COLO668 (cell line): ENCODE measurements around the gene ANKRD22.

Experiments used
- DNase-seq: peaks from one replicate; lab custom pipeline; 2025; ENCODE audit not compliant: unreplicated experiment; lab: John Stamatoyannopoulos, UW

ANKRD22 gene

GRCh38 chr10:88879534-88880281, 28.1 kb upstream of the ANKRD22 start, which contains the start of gene STAMBPL1:
TSS of gene STAMBPL1 (plus strand) at chr10:88880245. CDS start at chr10:88901709, 21,464 bp downstream.
- DNase-seq, result peak; percentile 75

DNA sequence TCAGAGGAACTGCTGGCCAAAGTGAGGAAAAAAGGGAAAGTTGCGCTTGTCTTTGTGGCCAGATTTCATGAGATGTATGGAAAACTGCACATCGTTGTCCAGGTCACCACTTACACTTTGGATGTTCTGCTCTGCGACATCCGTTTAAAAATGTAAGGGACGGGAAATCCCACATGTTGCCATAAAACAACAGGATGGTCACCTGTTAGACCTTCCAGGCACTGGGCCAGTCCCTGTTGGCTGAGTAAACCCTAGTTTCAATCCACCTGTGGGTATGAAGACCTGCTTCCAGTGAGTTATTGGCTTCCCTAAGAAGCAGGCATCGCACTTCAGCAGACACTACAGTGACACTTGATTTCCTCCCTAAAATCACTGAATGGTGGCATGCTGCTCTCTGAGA, 25.7 kb upstream of the ANKRD22 start:
- no peak for DNase-seq

DNA sequence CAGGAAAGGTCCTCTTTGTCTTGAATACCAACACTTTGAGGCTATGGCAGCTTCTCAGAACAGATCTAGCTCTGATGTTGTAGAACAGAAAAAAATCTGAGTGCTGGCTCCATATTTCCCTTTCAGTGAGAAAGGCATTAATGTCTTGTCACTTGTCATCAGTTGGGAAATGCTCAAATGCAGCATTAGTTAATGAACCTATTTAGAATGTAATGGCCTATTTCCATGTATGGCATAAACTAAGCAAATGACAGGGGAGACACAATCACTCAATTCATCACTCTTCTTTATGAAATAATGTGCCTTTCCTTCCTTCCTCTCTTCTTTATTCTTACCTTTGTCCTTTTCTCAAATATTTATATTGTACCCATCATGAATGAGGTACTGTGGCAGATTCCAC, 23.4 kb upstream of the ANKRD22 start:
- DNase-seq, result no peak

DNA sequence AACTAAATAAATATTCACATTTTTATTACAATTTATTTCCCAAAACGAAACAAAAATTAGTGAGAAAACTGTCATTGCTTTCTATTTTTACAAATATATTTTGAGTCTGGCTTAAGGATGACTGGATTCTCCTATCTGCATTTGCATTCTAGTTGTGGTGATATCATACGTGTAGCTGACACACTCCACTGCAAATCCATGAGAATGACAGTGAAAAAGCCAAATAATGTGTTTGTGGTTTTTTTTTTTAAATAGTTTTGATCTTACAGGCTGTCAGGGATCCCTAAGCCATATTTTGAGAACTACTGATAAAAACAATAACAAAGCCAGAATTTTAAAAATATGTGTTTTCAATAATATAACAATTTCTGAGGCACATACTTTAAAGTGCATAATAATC, 22.6 kb upstream of the ANKRD22 start:
- no peak for DNase-seq

DNA sequence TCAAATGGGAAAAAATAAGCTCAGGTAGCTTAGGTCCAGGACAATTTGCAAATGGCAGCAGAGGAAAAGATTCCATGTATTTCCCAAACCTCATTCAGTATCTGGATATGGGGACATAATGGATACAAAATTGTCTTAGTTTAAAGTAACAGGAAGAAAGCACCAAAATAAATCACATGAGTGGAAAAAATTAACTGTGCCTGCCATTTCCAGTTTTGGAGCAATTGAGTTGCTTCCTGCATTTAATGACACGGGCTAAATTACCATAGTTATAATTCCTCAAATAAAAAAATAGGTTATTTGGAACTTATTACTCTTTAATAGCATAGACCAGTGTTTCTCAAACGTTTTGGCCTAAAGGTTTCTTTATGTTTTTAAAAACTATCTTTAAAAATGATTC, 22.1 kb upstream of the ANKRD22 start:
- DNase-seq, result no peak

DNA sequence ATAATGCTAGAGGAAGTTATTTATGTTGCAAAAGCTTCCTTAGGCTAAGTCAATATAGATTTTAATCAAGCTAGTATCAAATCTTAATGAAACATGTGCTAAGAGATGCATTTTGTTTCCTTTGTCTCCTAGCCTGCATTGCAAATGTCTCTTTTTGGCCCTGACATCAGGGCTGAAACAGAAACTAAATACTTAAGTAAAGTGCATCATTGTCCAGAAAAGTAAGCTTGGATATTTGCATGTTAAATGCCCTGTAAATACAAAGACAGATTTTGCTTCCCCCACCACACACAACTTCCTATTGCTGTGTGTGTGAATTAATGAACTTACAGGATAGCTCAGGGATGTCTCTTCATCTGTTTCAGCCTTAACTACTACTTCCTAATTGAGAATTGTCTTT, 18.4 kb upstream of the ANKRD22 start:
- DNase-seq, result no peak

DNA sequence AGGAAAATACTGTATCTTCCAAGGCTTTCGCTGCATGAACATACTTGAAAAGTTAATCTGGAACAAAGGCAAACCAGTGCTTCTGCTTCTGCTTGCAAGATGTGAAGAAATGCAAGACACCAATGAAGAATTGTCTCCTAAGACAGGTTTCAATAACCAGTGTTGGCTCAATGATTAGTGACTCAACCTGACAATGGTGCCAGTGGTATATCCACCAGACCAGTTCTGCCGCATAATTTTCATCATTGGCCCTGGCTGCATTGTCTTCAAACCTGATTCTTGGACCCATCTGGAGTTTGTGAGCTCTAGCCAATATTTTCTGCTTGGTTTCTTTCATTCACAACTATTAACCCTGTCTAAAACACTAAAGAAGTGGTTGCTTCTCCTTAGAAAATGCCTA, 14.8 kb upstream of the ANKRD22 start:
- DNase-seq, result no peak

- DNase-seq, result no peak
Measured at GRCh38 chr10:88865281-88865876, 13.7 kb upstream of the ANKRD22 start.

DNA sequence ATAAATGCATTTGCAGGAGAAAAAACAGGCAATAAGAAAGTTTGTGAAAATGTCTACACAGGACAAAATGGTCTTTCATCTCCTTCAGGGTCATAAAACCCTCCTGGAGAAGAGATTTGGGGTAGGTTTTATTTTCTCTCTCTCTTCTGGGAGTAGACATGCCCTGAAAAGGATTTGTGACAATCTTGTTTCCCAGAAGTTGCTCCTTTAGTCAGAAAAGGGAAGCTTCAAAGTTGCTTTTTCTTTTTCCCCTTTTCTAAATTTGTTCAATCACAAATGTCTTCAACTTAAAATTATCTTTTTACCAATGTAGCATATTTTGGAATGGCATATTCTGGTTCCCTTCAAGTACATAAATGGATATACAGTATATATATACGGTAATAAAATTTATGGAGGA, 9.4 kb upstream of the ANKRD22 start:
- DNase-seq, result no peak

DNA sequence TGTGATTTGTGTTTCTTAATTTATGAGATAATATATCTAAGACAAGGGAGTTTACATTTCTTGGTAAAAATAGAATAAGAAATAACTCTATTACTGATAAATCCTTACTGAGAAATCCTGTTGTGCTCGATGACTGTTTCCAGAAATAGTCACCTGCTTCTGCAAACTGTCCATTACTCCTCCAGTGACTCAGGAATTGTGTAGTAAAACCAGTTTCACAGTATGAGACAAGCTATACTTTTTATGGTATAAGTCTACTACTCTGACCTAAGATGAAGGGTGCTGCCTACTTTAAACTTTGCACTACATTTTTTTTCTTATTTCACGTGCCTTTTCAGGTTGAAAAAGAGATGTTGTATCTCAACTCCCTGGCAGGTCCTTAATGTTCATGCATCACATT, 6.8 kb upstream of the ANKRD22 start:
- no peak for DNase-seq

GRCh38 chr10:88857831-88858230, 6.2 kb upstream of the ANKRD22 start:
- DNase-seq, result no peak

- DNase-seq, result no peak
Measured at GRCh38 chr10:88854684-88855083, 3.0 kb upstream of the ANKRD22 start.

DNA sequence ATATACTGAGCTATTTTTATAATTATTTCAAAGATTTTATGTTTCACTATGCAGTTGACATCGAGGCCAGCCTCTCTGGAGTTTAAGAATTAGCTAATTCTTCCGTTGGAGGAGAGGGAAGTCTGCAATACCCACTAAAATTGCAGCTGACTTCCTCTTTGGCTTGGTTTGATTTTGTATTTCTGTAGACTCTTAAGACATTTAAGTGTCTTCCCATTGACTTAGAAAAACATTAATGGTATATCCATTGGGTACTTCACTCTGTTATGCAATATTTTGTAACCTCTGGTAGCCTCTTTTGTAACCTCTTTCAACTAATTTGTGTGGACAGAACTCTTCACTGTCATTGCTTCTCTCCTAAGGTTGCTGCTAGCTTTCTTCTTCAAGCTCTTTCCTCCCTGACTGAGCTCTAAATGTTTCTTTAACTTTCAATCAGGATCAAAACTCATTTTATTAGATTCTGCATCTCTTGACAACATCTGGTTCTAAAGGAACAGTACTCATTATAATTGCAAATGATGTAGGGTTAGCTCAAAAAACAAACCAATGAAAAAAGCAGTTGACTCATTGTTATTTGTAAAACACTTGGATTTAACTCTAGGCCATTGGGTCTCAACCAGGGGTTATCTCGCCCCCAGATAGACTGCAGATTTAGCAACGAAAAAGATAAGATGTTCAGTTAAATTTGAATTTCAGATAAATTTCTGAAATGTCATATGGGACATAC, 1.7 kb upstream of the ANKRD22 start:
- DNase-seq, result no peak

DNA sequence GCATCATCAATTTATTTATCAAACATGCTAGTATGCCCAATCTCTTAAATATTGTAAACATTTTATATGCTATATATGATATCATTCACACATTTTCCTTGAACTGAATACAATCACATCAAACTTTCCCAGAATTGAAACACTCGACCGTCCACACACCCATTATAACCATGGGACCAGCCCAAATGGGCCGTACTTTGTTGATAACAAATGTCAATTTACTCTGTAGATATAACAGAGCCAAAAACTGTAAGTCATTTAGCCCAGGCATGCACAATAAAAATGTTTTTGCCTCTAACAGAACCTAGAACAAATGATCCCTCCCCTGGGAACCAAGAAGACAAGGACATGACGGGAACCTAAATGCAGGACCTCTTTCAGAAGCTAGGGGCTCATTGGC, 683 bp upstream of the ANKRD22 start:
- no peak for DNase-seq

DNA sequence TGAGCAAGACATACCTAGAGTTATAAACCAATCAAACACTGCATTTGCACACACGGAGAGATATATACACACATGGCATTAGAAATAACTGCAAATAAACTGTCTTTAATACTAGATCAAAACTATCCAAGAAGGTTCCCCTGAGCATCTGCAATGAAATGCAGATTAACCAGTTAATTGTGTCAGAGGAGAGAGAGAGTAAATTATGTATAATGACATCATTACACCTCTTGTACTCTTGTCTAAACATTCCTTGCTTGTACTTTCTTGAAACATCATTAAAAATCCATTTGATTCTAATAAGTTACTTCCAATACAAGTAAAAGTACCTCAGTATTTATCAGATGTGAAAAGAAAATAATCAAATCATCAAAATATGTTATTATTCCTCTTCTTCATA, 932 bp downstream of the ANKRD22 start:
- DNase-seq, result no peak

DNA sequence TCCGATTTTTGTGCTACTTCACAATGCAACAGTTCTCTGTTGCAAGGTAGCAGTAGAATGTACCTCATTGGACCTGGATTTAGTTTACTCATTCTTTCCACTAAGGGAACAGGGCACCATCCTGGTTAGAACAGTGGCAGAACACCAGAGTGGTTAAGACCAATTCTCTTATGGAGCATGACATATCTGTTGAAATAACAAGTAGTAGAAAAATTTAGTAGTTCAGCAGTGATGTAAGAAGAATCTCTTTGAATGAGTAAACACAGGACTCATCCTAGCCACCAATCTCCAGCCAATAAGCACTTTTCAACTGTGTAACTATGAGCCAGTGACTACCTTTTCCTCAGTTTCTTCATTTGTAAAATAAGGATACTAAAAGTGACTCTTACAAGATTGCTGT, 2.4 kb downstream of the ANKRD22 start:
- DNase-seq, result no peak

- no peak for DNase-seq
Measured at GRCh38 chr10:88848499-88848898, 3.1 kb downstream of the ANKRD22 start.

GRCh38 chr10:88843171-88843570, 8.5 kb downstream of the ANKRD22 start:
- DNase-seq, result no peak

DNA sequence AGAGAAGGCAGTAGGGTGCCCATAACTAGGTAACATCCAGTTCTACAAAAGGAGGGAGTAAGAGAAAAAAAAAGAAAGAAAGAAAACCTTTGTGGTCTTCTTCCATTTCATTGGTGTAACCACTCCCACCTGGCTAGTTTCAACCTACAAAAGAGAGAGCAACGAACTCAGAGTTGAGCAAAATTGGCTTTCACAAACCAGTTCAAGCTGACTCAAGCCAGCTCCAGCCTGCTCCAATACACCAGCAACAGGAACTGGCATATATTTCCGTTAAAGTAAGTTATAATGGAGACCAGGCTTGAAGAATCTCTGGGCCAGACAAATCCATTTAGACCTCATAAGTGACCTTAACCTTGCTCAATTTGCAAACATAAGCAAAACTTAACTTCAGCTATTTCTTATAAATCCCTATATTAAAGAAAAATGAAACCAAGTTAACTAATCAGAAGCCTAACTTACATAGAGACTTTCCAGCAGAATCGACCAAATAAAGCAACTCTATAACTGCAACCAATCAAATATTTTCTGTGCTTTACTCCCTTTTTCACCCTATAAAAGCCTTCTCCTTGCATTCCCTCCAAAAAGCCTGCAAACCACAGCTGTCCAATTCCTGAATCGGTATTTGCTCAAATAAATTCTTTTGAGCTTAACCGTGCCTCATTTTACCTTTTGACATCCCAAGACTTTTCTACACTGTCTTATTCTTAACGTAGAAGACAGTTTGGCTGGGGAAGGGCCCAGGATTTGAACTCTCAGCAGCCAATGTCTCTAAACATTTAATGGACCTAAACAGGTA, 10.1 kb downstream of the ANKRD22 start:
- no peak for DNase-seq

DNA sequence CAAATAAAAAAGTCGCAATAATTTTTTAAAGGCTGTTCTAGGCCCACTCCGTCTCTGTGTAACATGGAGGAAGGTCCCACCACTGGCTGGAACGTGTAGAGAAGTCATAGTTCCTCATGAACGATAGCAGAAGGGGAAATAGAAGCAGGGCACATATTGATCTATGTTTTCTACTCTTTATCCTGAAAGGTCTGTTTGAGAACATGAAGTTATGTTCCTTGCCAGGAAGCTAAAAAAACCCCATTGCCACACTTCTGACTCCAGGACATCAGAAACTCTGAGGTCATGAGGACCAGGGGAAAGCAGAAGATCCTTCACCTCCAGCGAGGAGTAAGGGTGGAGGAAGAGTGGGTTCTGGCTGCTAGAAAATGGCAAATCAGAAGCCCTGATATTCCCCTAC, 10.8 kb downstream of the ANKRD22 start:
- no peak for DNase-seq

DNA sequence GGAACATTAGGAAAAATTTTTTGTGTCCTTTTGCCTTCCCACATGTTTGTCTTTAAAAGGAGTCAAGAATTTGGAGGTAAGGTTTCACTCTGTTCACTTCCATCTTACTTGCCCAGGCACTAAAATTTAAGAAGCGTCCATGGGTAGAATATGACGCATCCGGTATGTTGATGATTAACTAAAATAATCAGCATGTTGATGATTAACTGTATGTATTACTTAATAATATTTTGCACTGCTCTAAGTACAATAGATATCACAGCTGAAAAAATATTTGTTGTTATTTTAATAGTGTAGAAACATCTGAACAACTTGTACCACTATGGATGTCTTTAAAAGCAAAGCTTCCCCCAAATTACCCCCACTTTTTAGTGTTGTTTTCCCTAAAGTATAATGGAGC, 11.5 kb downstream of the ANKRD22 start:
- DNase-seq, result no peak
